Epithelial cell of esophagus (primary cell): ENCODE measurements around the gene C12orf42.
A peak's percentile ranks its signal among the peaks of the same experiment; 100 is the strongest.

Experiments
- DNase-seq: peaks from one replicate; pipeline ENCODE4 v3.0.0; 2010; ENCODE audit warnings: low read depth
- H3K4me3 ChIP-seq: 2 replicates; pipeline ENCODE4 v1.5.1; 2011; ENCODE audit warnings: mild to moderate bottlenecking, low read length, control low read depth
- CTCF ChIP-seq: IDR thresholded peaks from 2 replicates; pipeline ENCODE4 v1.5.1; 2011; ENCODE audit warnings: low read depth, mild to moderate bottlenecking, low read length, control low read depth, inconsistent platforms; ENCODE audit not compliant: insufficient read depth; ENCODE audit errors: missing control alignments

Gene C12orf42

DNA sequence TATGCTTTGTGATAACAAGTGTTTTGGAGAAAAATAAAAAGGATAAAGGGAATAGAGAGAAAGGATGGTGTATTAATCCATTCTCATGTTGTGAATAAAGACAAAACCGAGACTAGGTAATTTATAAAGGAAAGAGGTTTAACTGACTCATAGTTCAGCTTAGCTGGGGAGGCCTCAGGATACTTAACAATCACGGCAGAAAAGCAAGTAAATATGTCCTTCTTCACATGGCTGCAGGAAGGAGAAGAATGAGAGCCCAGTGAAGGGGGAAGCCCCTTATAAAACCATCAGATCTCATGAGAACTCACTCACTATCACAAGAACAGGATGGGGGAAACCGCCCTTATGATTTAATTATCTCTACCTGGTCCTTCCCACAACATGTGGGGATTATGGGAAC is 18.1 kb upstream of the C12orf42 start:
- H3K4me3 ChIP-seq: no peak overlapping the region
- DNase-seq: no peak
- TF ChIP-seq CTCF: no peak

DNA sequence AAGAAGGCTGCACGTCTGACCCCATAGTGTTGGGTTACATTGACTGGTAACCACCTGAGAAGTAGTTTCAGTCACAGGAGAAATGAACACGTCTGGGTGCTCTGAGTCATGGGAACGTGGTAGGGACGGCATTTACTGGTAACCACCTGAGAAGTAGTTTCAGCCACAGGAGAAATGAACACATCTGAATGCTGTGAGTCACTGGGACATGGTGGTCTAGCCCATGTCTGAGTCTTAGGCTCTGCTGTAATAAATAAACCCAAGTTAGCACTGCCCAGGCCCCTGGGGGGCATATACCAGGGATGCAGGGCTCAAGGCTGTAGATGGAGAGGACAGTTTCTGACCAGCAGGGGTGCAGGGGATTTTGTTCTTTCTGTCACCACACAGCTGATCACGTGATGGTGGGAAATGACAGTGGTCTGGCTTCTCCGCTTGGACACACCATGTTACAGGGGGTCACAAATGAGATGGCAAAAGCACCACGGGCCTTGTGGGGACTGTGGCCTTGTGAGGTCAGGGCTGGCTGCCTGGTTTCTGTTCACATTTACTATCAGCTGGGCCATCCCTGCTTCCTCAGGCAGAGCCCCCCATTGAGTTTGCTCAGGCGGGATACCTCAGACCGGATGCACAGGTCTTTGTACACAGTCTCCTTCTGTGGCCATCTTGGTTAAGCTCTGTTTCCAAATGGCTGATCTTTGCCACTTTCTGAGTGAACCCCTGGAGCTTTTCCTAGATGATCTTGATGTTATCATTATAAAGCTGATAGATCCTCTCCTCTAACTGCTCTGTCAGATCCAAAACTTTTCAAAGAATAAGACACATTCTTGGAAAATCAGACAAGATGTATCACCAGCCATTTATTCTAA is 9.8 kb upstream of the C12orf42 start:
- no peak overlapping the region for H3K4me3 ChIP-seq
- no peak for TF ChIP-seq CTCF
- DNase-seq: peak; percentile 98

DNA sequence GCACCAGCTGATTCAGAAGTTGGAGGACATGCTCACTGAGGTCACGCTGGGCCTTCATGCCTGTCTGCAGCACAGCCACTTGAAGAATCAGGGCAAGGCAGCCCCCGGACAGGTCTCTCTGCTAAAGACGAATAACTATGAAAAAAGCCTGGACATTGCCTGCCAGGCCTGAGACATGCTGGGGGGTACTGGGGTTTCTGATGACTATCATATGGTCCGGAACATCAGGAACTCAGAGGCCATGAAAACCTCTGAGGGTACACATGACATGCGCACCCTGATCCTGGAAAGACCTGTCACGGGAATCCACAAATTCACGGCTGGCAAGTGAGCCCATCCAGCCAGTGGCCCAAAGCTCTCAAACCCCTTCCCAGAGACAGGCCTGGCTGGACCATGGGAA is 8.8 kb upstream of the C12orf42 start:
- DNase-seq: no peak
- TF ChIP-seq CTCF: no peak
- no peak overlapping the region for H3K4me3 ChIP-seq

DNA sequence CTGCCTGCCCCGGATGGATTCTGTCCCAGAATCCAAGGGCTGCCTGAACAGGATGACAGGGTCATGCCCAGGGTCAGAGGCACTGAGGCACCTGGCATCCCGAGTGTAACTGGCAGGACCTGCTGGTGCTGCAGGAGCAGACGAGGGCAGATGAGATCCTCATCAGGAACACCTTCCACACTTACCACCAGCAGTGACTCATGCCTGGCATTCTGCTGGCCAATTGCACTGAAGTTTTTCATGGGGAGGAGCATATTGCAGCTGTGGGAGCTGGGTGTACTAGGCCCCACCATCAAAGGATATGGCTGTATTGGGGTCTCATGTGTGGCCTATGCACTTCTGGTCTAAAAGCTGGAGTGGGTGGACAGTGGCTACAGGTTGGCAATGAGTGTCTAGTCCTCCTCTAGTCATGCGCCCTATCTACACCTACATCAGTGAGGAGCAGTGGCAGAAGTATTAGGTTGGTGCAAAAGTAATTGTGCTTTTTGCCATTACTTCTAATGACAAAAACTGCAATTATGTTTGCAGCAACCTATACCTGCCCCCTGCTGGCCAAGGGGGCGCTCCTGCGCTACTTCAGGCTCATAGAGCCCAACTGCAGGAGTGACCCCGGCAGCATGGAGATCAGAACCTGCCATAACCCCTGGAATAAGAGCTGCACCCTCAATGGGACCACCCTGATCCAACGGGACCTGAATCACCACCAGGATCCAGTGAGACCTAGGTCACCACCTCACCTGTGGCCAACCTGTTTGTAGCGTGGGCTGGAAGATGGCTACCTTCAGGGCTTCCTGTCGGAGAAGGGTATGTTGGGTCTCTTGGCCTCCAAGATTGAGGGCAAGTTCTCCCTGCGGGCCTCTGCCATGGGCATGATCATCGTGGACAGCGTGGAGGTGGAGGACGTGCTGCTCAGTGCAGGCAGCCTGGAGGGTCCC is 8.0 kb upstream of the C12orf42 start:
- peak; percentile 31 for TF ChIP-seq CTCF
- DNase-seq: peak; percentile 68
- H3K4me3 ChIP-seq: no peak overlapping the region

GRCh38 chr12:103501447-103501846 is 5.7 kb upstream of the C12orf42 start:
- no peak overlapping the region for H3K4me3 ChIP-seq
- DNase-seq: no peak
- no peak for TF ChIP-seq CTCF

DNA sequence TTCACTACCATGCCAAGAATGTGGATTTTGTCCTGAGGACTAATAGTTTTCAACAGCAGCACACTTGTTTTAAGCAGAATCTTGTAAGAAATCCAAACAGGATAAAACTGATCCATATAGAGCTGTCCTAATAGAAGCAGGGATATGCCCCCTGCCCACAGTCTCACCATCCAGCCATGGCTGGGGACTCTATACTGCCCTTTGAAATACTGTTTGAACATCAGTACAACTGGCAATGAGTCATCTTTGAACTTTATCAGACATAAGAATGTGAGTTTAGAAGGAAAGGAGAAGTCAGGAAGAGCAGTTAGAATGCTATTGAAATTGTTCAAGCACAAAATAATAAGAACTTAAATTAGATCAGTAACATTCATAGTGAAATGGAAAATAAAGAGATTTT is 3.8 kb upstream of the C12orf42 start:
- no peak overlapping the region for H3K4me3 ChIP-seq
- no peak for TF ChIP-seq CTCF
- peak; percentile 19 for DNase-seq
